Central memory CD8-positive, alpha-beta T cell (primary cell): ENCODE data around the gene PRKCB.
A peak's percentile ranks its signal among the peaks of the same experiment; 100 is the strongest.

Source experiments
- ATAC-seq: fragments of 150-1000 bp; cut with Tn5 transposase; replicated peaks from 2 replicates; pipeline ENCODE4 v1.10.0; 2022; ENCODE audit warnings: mild to moderate bottlenecking, moderate FRiP score, moderate number of reproducible peaks; ENCODE audit not compliant: poor library complexity, severe bottlenecking; ENCODE audit errors: extremely low read depth
- DNase-seq, 2 donors: peaks; one replicate each; pipeline ENCODE4 v3.0.0; 2021; ENCODE audit warnings: low spot score in 2 of 2
- H3K27ac Mint-ChIP-seq: one replicate; pipeline ENCODE4 v1.8.0; 2022; ENCODE audit warnings: low read depth, mild to moderate bottlenecking, moderate library complexity, mixed read lengths
- H3K27me3 Mint-ChIP-seq: one replicate; pipeline ENCODE4 v1.8.0; 2022; ENCODE audit warnings: mixed read lengths
- H3K36me3 Mint-ChIP-seq: one replicate; pipeline ENCODE4 v1.8.0; 2022; ENCODE audit warnings: mild to moderate bottlenecking, moderate library complexity, mixed read lengths; ENCODE audit not compliant: insufficient read depth
- H3K4me1 Mint-ChIP-seq: one replicate; pipeline ENCODE4 v1.8.0; 2022; ENCODE audit warnings: mixed read lengths
- H3K4me3 Mint-ChIP-seq: one replicate; pipeline ENCODE4 v1.8.0; 2022; ENCODE audit warnings: mild to moderate bottlenecking, moderate library complexity, mixed read lengths
- H3K9me3 Mint-ChIP-seq: one replicate; pipeline ENCODE4 v1.8.0; 2022; ENCODE audit warnings: mixed read lengths

The PRKCB gene

GRCh38 chr16:23835390-23836077 lies at the start of gene PRKCB:
Gene PRKCB, plus strand, starts transcription at chr16:23835983.
- Mint-ChIP-seq H3K4me1 (peaks cover 58% of the 10 kb centered on the region), H3K27ac (peak within 1 kb of the TSS; percentile 93), H3K36me3 (peaks cover 7% of the 10 kb centered on the region), H3K27me3 (no peaks in the 10 kb centered on the region), H3K9me3 (no peaks in the 10 kb centered on the region), H3K4me3 (peak within 1 kb of the TSS; percentile 95)
- peak; percentile 84 for ATAC-seq
- DNase-seq = peak; percentile 84 to 90

DNA sequence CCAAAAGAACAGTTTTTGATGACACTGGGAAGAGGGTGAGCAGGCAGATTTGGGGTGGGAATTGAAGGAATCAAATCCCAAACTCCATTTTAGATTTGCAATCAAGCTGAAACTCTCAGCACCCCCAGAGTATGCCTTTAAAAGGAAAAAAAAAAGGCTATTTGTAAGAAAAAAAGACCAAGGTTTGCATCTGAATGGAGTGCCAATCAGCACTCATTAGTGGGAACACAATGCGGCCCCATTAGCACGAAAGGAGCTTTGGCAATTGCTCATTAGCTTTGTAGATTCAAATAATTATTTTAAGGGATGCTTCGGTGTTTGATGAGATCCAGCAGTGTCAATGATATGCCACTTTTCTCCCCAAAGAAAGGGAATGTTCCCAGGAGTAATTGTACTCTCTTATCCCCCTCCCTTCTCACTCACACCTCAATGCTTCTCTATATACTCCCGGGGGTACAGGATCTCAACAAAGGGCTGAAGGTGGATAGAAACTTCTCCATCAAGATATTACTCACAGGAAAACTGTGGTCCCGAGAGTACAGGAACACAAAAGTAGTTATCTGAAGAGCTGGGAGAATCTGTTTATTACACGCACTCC lies 48.7 kb upstream of the PRKCB start:
- H3K27me3 Mint-ChIP-seq = peaks cover 26% of the 10 kb centered on the region
- no peak overlapping the region for H3K27ac Mint-ChIP-seq
- peaks cover 3% of the 10 kb centered on the region for H3K36me3 Mint-ChIP-seq
- ATAC-seq = no peak
- no peaks in the 10 kb centered on the region for H3K9me3 Mint-ChIP-seq
- no peaks in the 10 kb centered on the region for H3K4me1 Mint-ChIP-seq
- no peak for DNase-seq
- no peak overlapping the region for H3K4me3 Mint-ChIP-seq

GRCh38 chr16:23788685-23789084 lies 47.1 kb upstream of the PRKCB start:
- Mint-ChIP-seq H3K9me3 (no peaks in the 10 kb centered on the region), H3K27ac (no peak overlapping the region), H3K27me3 (peaks cover 10% of the 10 kb centered on the region), H3K4me3 (no peak overlapping the region), H3K36me3 (no peaks in the 10 kb centered on the region), H3K4me1 (no peaks in the 10 kb centered on the region)
- no peak for DNase-seq
- ATAC-seq = no peak

GRCh38 chr16:23795378-23795777 lies 40.4 kb upstream of the PRKCB start:
- Mint-ChIP-seq H3K9me3 (no peaks in the 10 kb centered on the region), H3K4me3 (no peak overlapping the region), H3K36me3 (no peaks in the 10 kb centered on the region), H3K4me1 (no peaks in the 10 kb centered on the region), H3K27me3 (no peaks in the 10 kb centered on the region), H3K27ac (no peak overlapping the region)
- DNase-seq (no peak), ATAC-seq (no peak)

DNA sequence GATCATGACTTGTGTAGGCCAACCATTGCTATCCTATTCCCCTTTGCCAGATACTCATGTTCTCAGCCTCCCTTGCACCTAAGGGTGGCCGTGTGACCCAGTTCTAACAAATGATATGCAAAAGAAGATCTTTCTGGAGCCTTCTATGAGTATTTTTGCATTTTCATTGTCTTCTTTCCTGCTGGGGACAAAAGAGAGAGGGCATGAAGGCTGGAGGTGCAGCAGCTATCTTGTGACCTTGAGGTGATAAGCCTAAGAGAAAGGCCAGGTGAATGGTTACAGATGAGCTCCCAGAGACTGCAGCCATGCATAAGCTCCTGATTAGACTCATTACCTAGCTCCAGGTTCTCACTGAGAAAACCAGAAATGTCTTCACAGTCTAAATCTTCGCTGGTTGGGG lies 38.8 kb upstream of the PRKCB start:
- Mint-ChIP-seq H3K4me1 (peaks cover 7% of the 10 kb centered on the region), H3K4me3 (no peak overlapping the region), H3K9me3 (no peaks in the 10 kb centered on the region), H3K27me3 (no peaks in the 10 kb centered on the region), H3K27ac (no peak overlapping the region), H3K36me3 (no peaks in the 10 kb centered on the region)
- ATAC-seq (no peak), DNase-seq (no peak)

DNA sequence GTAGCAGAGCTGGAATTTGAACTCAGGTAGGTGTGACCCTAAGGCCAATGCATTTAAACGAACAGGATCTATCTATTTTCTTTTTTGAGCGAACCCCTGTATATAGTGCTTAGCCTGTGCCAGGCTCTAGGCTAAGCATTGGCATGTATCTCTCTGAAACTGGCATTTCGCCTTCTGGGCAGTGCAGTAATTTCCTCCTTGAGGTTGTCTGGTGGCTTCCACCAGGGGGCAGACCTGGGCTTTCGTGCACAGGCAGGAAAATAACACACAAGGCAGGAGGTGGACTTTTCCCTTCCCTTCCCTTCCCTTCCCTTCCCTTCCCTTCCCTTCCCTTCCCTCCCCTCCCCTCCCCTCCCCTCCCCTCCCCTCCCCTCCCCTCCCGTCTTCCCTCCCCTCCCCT lies 34.4 kb upstream of the PRKCB start:
- ATAC-seq = no peak
- Mint-ChIP-seq H3K27me3 (no peaks in the 10 kb centered on the region), H3K4me1 (peaks cover 14% of the 10 kb centered on the region), H3K9me3 (no peaks in the 10 kb centered on the region), H3K4me3 (no peak overlapping the region), H3K27ac (peak overlapping the region; percentile 92), H3K36me3 (no peaks in the 10 kb centered on the region)
- DNase-seq = peak; percentile 53 to 72

- H3K27me3 Mint-ChIP-seq = no peaks in the 10 kb centered on the region
- peaks cover 14% of the 10 kb centered on the region for H3K4me1 Mint-ChIP-seq
- DNase-seq (no peak), ATAC-seq (no peak)
- no peak overlapping the region for H3K27ac Mint-ChIP-seq
- H3K9me3 Mint-ChIP-seq = no peaks in the 10 kb centered on the region
- no peak overlapping the region for H3K4me3 Mint-ChIP-seq
- no peaks in the 10 kb centered on the region for H3K36me3 Mint-ChIP-seq
Measured at GRCh38 chr16:23802776-23803175, 33.0 kb upstream of the PRKCB start.

- Mint-ChIP-seq H3K27ac (no peak overlapping the region), H3K9me3 (no peaks in the 10 kb centered on the region), H3K36me3 (no peaks in the 10 kb centered on the region), H3K4me1 (peaks cover 14% of the 10 kb centered on the region), H3K4me3 (peak overlapping the region; percentile 1), H3K27me3 (no peaks in the 10 kb centered on the region)
- ATAC-seq (peak; percentile 93), DNase-seq (peak; percentile 51 to 62)
Measured at GRCh38 chr16:23803591-23804123, 32.1 kb upstream of the PRKCB start.

- Mint-ChIP-seq H3K4me3 (no peak overlapping the region), H3K27me3 (no peaks in the 10 kb centered on the region), H3K27ac (no peak overlapping the region), H3K9me3 (no peaks in the 10 kb centered on the region), H3K4me1 (peaks cover 7% of the 10 kb centered on the region), H3K36me3 (no peaks in the 10 kb centered on the region)
- no peak for ATAC-seq
- no peak for DNase-seq
Measured at GRCh38 chr16:23807028-23807427, 28.8 kb upstream of the PRKCB start.

GRCh38 chr16:23821467-23821866 lies 14.3 kb upstream of the PRKCB start:
- Mint-ChIP-seq H3K4me1 (peaks cover 28% of the 10 kb centered on the region), H3K4me3 (no peak overlapping the region), H3K36me3 (peaks cover 1% of the 10 kb centered on the region), H3K27me3 (peaks cover 5% of the 10 kb centered on the region), H3K9me3 (no peaks in the 10 kb centered on the region), H3K27ac (no peak overlapping the region)
- ATAC-seq (no peak), DNase-seq (no peak)

- Mint-ChIP-seq H3K4me3 (no peak overlapping the region), H3K9me3 (no peaks in the 10 kb centered on the region), H3K27ac (no peak overlapping the region), H3K36me3 (peaks cover 3% of the 10 kb centered on the region), H3K4me1 (peaks cover 34% of the 10 kb centered on the region), H3K27me3 (no peaks in the 10 kb centered on the region)
- no peak for ATAC-seq
- no peak for DNase-seq
Measured at GRCh38 chr16:23821875-23822688, 13.7 kb upstream of the PRKCB start.

- Mint-ChIP-seq H3K4me3 (no peak overlapping the region), H3K36me3 (peaks cover 3% of the 10 kb centered on the region), H3K27me3 (no peaks in the 10 kb centered on the region), H3K9me3 (no peaks in the 10 kb centered on the region), H3K27ac (peak overlapping the region; percentile 90), H3K4me1 (peaks cover 39% of the 10 kb centered on the region)
- no peak for ATAC-seq
- no peak for DNase-seq
Measured at GRCh38 chr16:23823475-23824384, 12.1 kb upstream of the PRKCB start.
